ENCODE measurements around the gene PBX4.
"Not testable (repeated sequence)": the region's sequence is repeated elsewhere in the genome, so short reads cannot be mapped to it uniquely, and the experiment has no call there.

Gene PBX4

GRCh38 chr19:19618219-19619051 is at the start of gene PBX4:
PBX4 (minus strand) TSS chr19:19618687; CDS start chr19:19618629, 58 bp downstream.
- H3K4me3 ChIP-seq (ENCODE audit: low read length): peak within 1 kb of the TSS; percentile 23; the same call in 1 of the 2 replicates
- TF ChIP-seq ZNF274 (IDR thresholded peaks at IDR 0.05; ENCODE audit: low read depth, low read length): no peak

- not testable (repeated sequence) for H3K4me3 ChIP-seq (ENCODE audit: low read length)
These were observed 47.0 kb upstream of the PBX4 start for GRCh38 chr19:19665420-19665948.

- TF ChIP-seq ZNF274 (IDR thresholded peaks at IDR 0.05; ENCODE audit: low read depth, low read length): no peak
- H3K4me3 ChIP-seq (ENCODE audit: low read length): peak within 1 kb of the TSS; percentile 92
These were observed 45.0 kb upstream of the PBX4 start, which contains the start of gene ATP13A1 for GRCh38 chr19:19663256-19664120. ATP13A1 (minus strand) TSS chr19:19663676; CDS start chr19:19663666, 10 bp downstream.

GRCh38 chr19:19662871-19663255 is 44.4 kb upstream of the PBX4 start:
- peak overlapping the region; percentile 92 for H3K4me3 ChIP-seq (ENCODE audit: low read length)
- TF ChIP-seq ZNF274 (IDR thresholded peaks at IDR 0.05; ENCODE audit: low read depth, low read length): no peak

GRCh38 chr19:19662344-19662743 is 43.9 kb upstream of the PBX4 start:
- peak overlapping the region; percentile 92 for H3K4me3 ChIP-seq (ENCODE audit: low read length)
- no peak for TF ChIP-seq ZNF274 (IDR thresholded peaks at IDR 0.05; ENCODE audit: low read depth, low read length)

- H3K4me3 ChIP-seq (ENCODE audit: low read length): peak overlapping the region; percentile 92; the same call in 1 of the 2 replicates
- no peak for TF ChIP-seq ZNF274 (IDR thresholded peaks at IDR 0.05; ENCODE audit: low read depth, low read length)
These were observed 43.3 kb upstream of the PBX4 start for GRCh38 chr19:19661675-19662251.

GRCh38 chr19:19661141-19661674 is 42.7 kb upstream of the PBX4 start:
- TF ChIP-seq ZNF274 (IDR thresholded peaks at IDR 0.05; ENCODE audit: low read depth, low read length): no peak

GRCh38 chr19:19659646-19660245 is 41.3 kb upstream of the PBX4 start:
- no peak overlapping the region for H3K4me3 ChIP-seq (ENCODE audit: low read length)
- no peak for TF ChIP-seq ZNF274 (IDR thresholded peaks at IDR 0.05; ENCODE audit: low read depth, low read length)

More at GRCh38 chr19:19661141-19661674, 42.7 kb upstream of the PBX4 start:
- H3K4me3 ChIP-seq (ENCODE audit: low read length): peak overlapping the region; percentile 92; the same call in 1 of the 2 replicates

GRCh38 chr19:19657397-19657783 is 38.9 kb upstream of the PBX4 start:
- H3K4me3 ChIP-seq (ENCODE audit: low read length): no peak overlapping the region
- TF ChIP-seq ZNF274 (IDR thresholded peaks at IDR 0.05; ENCODE audit: low read depth, low read length): no peak

GRCh38 chr19:19656451-19657396 is 38.2 kb upstream of the PBX4 start:
- no peak for TF ChIP-seq ZNF274 (IDR thresholded peaks at IDR 0.05; ENCODE audit: low read depth, low read length)
- no peak overlapping the region for H3K4me3 ChIP-seq (ENCODE audit: low read length)

GRCh38 chr19:19655641-19656343 is 37.3 kb upstream of the PBX4 start:
- H3K4me3 ChIP-seq (ENCODE audit: low read length): no peak overlapping the region
- no peak for TF ChIP-seq ZNF274 (IDR thresholded peaks at IDR 0.05; ENCODE audit: low read depth, low read length)

Measured in GM08714 (cell line).